Ovary (tissue), 3 donors: Measurements from ENCODE around the gene SLC24A1.

Experiments
- POLR2A ChIP-seq: fragments of 450-650 bp; IDR thresholded peaks from one replicate; pipeline ENCODE4 v1.6.1; 2017; ENCODE audit warnings: antibody characterized with exemption, mild to moderate bottlenecking, moderate library complexity
- TF ChIP-seq, protein P1 (sequence below), 3 donors: fragments of 450-650 bp in 2 of 3; fragments of 200-600 bp in 1 of 3; IDR thresholded peaks; one replicate each; pipeline versions ENCODE4 v1.5.1 to v1.8.0; 2016 to 2022; ENCODE audit warnings: antibody characterized with exemption in 3 of 3, mild to moderate bottlenecking in 1 of 3
- donor health status: DM: no; HTN: no; CAD: no.

DNA sequence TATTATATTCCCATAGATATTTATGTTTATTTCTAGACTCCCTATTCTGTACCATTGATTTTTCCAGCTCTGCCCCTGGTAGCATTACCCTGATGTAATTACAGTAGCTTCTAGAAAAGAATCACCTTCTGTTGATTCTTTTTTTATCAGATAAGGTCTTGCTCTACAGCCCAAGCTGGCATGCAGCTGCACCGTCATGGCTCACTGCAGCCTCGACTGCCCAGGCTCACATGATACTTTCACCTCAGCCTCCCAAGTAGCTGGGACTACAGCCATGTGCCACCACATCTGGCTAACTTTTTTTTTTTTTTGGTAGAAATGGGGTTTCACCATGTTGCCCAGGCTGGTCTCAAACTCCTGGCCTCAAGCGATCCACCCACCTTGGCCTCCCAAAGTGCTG, 41.8 kb downstream of the SLC24A1 start:
- TF ChIP-seq, protein P1, sequence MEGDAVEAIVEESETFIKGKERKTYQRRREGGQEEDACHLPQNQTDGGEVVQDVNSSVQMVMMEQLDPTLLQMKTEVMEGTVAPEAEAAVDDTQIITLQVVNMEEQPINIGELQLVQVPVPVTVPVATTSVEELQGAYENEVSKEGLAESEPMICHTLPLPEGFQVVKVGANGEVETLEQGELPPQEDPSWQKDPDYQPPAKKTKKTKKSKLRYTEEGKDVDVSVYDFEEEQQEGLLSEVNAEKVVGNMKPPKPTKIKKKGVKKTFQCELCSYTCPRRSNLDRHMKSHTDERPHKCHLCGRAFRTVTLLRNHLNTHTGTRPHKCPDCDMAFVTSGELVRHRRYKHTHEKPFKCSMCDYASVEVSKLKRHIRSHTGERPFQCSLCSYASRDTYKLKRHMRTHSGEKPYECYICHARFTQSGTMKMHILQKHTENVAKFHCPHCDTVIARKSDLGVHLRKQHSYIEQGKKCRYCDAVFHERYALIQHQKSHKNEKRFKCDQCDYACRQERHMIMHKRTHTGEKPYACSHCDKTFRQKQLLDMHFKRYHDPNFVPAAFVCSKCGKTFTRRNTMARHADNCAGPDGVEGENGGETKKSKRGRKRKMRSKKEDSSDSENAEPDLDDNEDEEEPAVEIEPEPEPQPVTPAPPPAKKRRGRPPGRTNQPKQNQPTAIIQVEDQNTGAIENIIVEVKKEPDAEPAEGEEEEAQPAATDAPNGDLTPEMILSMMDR (IDR thresholded peaks at IDR 0.05) = no peak
- TF ChIP-seq POLR2A = no peak
